H9 (cell line): ENCODE results near the gene IFNA21. TPM values are rescaled to one million over a fixed set of nuclear protein-coding genes. Genes with fewer than 3 reads are reported as not detected.

Experiments used
- DNase-seq: peaks from one replicate; pipeline ENCODE4 v3.0.0-alpha.2; 2017
- H2AFZ ChIP-seq: one replicate; pipeline ENCODE4 v1.6.1; 2013; ENCODE audit warnings: mild to moderate bottlenecking, low read length, control low read depth, moderate library complexity
- H2AK5ac ChIP-seq: 2 replicates; pipeline ENCODE4 v1.6.1; 2013; ENCODE audit warnings: low read length, control low read depth, mixed read lengths; ENCODE audit not compliant: insufficient read length
- H2BK120ac ChIP-seq: one replicate; pipeline ENCODE4 v1.6.1; 2013; ENCODE audit warnings: low read depth, mild to moderate bottlenecking, low read length, control low read depth, inconsistent platforms; ENCODE audit not compliant: poor library complexity, severe bottlenecking
- H2BK12ac ChIP-seq: 2 replicates; pipeline ENCODE4 v1.6.1; 2013; ENCODE audit warnings: low read length, control low read depth, mixed read lengths, low read depth; ENCODE audit not compliant: insufficient read length
- H2BK15ac ChIP-seq: 2 replicates; pipeline ENCODE4 v1.6.1; 2013; ENCODE audit warnings: low read depth, low read length, control low read depth
- H2BK20ac ChIP-seq: one replicate; pipeline ENCODE4 v1.6.1; 2013; ENCODE audit warnings: low read depth, mild to moderate bottlenecking, low read length, control low read depth, inconsistent platforms; ENCODE audit not compliant: poor library complexity, severe bottlenecking
- H2BK5ac ChIP-seq: 2 replicates; pipeline ENCODE4 v1.6.1; 2013; ENCODE audit warnings: low read length, control low read depth, mixed read lengths; ENCODE audit not compliant: insufficient read length
- H3K14ac ChIP-seq: 2 replicates; pipeline ENCODE4 v1.6.1; 2013; ENCODE audit warnings: low read length, control low read depth; ENCODE audit not compliant: insufficient read depth
- H3K18ac ChIP-seq: 2 replicates; pipeline ENCODE4 v1.6.1; 2013; ENCODE audit warnings: low read depth, mild to moderate bottlenecking, mixed read lengths, low read length, control low read depth; ENCODE audit not compliant: insufficient read length
- H3K23ac ChIP-seq: 2 replicates; pipeline ENCODE4 v1.6.1; 2013; ENCODE audit warnings: low read length, control low read depth, mixed read lengths, low read depth; ENCODE audit not compliant: insufficient read length
- H3K23me2 ChIP-seq: 2 replicates; pipeline ENCODE4 v1.6.1; 2013; ENCODE audit warnings: low read depth, mild to moderate bottlenecking, mixed read lengths, low read length, control low read depth; ENCODE audit not compliant: insufficient read length, poor library complexity, severe bottlenecking
- H3K27ac ChIP-seq: 2 replicates; pipeline ENCODE4 v1.5.1; 2013; ENCODE audit warnings: low read length, control low read depth, mixed read lengths, low read depth; ENCODE audit not compliant: insufficient read length
- H3K27me3 ChIP-seq: 2 replicates; pipeline ENCODE4 v1.6.1; 2013; ENCODE audit warnings: low read length, control low read depth, inconsistent platforms; ENCODE audit not compliant: insufficient read depth
- H3K4ac ChIP-seq: 2 replicates; pipeline ENCODE4 v1.6.1; 2013; ENCODE audit warnings: low read depth, mild to moderate bottlenecking, control low read depth, inconsistent platforms, low read length, moderate library complexity
- H3K4me1 ChIP-seq: 2 replicates; pipeline ENCODE4 v1.6.1; 2013; ENCODE audit warnings: low read length, control low read depth, inconsistent platforms; ENCODE audit not compliant: insufficient read depth
- H3K4me2 ChIP-seq: 2 replicates; pipeline ENCODE4 v1.6.1; 2013; ENCODE audit warnings: low read length, control low read depth, mixed read lengths; ENCODE audit not compliant: insufficient read length, insufficient read depth
- H3K56ac ChIP-seq: 2 replicates; pipeline ENCODE4 v1.6.1; 2013; ENCODE audit warnings: low read depth, mild to moderate bottlenecking, mixed read lengths, low read length, control low read depth; ENCODE audit not compliant: insufficient read length
- H3K79me1 ChIP-seq: 2 replicates; pipeline ENCODE4 v1.6.1; 2013; ENCODE audit warnings: low read depth, mild to moderate bottlenecking, moderate library complexity, low read length, control low read depth, inconsistent platforms; ENCODE audit not compliant: insufficient read depth, poor library complexity, severe bottlenecking
- H3K79me2 ChIP-seq: 2 replicates; pipeline ENCODE4 v1.6.1; 2013; ENCODE audit warnings: low read length, control low read depth, inconsistent platforms; ENCODE audit not compliant: insufficient read depth
- H3K9ac ChIP-seq: 2 replicates; pipeline ENCODE4 v1.6.1; 2013; ENCODE audit warnings: low read length, control low read depth, mixed read lengths; ENCODE audit not compliant: insufficient read length; ENCODE audit errors: extremely low read depth
- H3K9me3 ChIP-seq: one replicate; pipeline ENCODE4 v1.6.1; 2013; ENCODE audit warnings: low read depth, low read length, inconsistent platforms; ENCODE audit not compliant: control insufficient read depth
- H3T11ph ChIP-seq: one replicate; pipeline ENCODE4 v1.6.1; 2013; ENCODE audit warnings: mild to moderate bottlenecking, low read length, control low read depth, inconsistent platforms
- H4K20me1 ChIP-seq: one replicate; pipeline ENCODE4 v1.6.1; 2013; ENCODE audit not compliant: control insufficient read depth, insufficient read length, insufficient read depth
- H4K5ac ChIP-seq: 2 replicates; pipeline ENCODE4 v1.6.1; 2013; ENCODE audit warnings: low read depth, mild to moderate bottlenecking, mixed read lengths, low read length, control low read depth; ENCODE audit not compliant: insufficient read length
- H4K8ac ChIP-seq: replicated peaks from 2 replicates; pipeline ENCODE4 v1.6.1; 2013; ENCODE audit warnings: low read length, control low read depth, mixed read lengths, low read depth; ENCODE audit not compliant: insufficient read length
- H4K91ac ChIP-seq: 2 replicates; pipeline ENCODE4 v1.6.1; 2013; ENCODE audit warnings: low read depth, mild to moderate bottlenecking, moderate library complexity, mixed read lengths, low read length, control low read depth; ENCODE audit not compliant: insufficient read length
- H3K27ac Mint-ChIP-seq, 3 experiments: 2 replicates in 2 of 3; 3 replicates in 1 of 3; pipeline ENCODE4 v1.8.0; 2020 to 2021; ENCODE audit warnings: mixed read lengths in 3 of 3, mild to moderate bottlenecking in 1 of 3, moderate library complexity in 1 of 3
- H3K27me3 Mint-ChIP-seq: 2 replicates; pipeline ENCODE4 v1.8.0; 2021; ENCODE audit warnings: low read depth, mild to moderate bottlenecking, moderate library complexity, mixed read lengths
- H3K36me3 Mint-ChIP-seq, 3 experiments: 2 replicates in 2 of 3; 3 replicates in 1 of 3; pipeline ENCODE4 v1.8.0; 2020 to 2021; ENCODE audit warnings: low read depth in 3 of 3, mixed read lengths in 3 of 3; ENCODE audit not compliant: insufficient read depth in 1 of 3
- H3K4me1 Mint-ChIP-seq, 2 experiments: 2 replicates each; pipeline ENCODE4 v1.8.0; 2020; ENCODE audit warnings: mixed read lengths in 2 of 2
- H3K4me3 Mint-ChIP-seq, 2 experiments: 2 replicates in 1 of 2; 3 replicates in 1 of 2; pipeline ENCODE4 v1.8.0; 2020 to 2021; ENCODE audit warnings: mild to moderate bottlenecking in 2 of 2, mixed read lengths in 2 of 2, moderate library complexity in 1 of 2
- H3K9me3 Mint-ChIP-seq, 2 experiments: 2 replicates in 1 of 2; 3 replicates in 1 of 2; pipeline ENCODE4 v1.8.0; 2020; ENCODE audit warnings: mild to moderate bottlenecking in 2 of 2, mixed read lengths in 2 of 2, moderate library complexity in 1 of 2
- CTCF ChIP-seq: fragments of 200-600 bp; sonication (generic); conservative IDR thresholded peaks from 3 replicates; pipeline ENCODE4 v1.8.0; 2021; ENCODE audit warnings: antibody characterized with exemption, mild to moderate bottlenecking
- WGBS: extraction: QIAGEN DNeasy Blood & Tissue Kit; methylation state at CpG from one replicate; pipeline ENCODE4 v1.1.7; 2013; ENCODE audit warnings: missing lambda C conversion rate, low lambda C conversion rate, mixed read lengths; ENCODE audit not compliant: insufficient read length; ENCODE audit errors: extremely low coverage; 5-methylcytosine and 5-hydroxymethylcytosine counted together
- total RNA-seq: library from RNA; stranded (reverse); gene quantifications from 2 replicates; pipeline ENCODE4 v1.2.1, GENCODE V29; 2021

IFNA21 gene
- total RNA-seq, 1 experiment from 2014 or later: not detected

- Histone ChIP-seq H3T11ph (no peak overlapping the region), H3K4me2 (no peak overlapping the region), H2AK5ac (no peak overlapping the region), H3K79me2 (no peaks in the 10 kb centered on the region), H3K23ac (no peak overlapping the region), H2AFZ (peak overlapping the region; percentile 3), H3K79me1 (no peaks in the 10 kb centered on the region), H3K14ac (no peak overlapping the region), H2BK20ac (no peak overlapping the region), H3K18ac (no peak overlapping the region), H2BK5ac (no peak overlapping the region), H2BK120ac (no peak overlapping the region), H3K27ac (no peak overlapping the region), H2BK15ac (no peak overlapping the region), H4K20me1 (no peaks in the 10 kb centered on the region), H3K27me3 (no peaks in the 10 kb centered on the region), H3K23me2 (no peaks in the 10 kb centered on the region), H4K91ac (no peak overlapping the region), H3K4ac (no peak overlapping the region), H3K9me3 (no peaks in the 10 kb centered on the region), H3K4me1 (no peaks in the 10 kb centered on the region; the same call in 1 of the 2 replicates), H4K8ac (no peak overlapping the region), H4K5ac (no peak overlapping the region), H3K56ac (no peak overlapping the region), H2BK12ac (no peak overlapping the region), H3K9ac (no peak overlapping the region)
- Mint-ChIP-seq H3K27ac (no peak overlapping the region), H3K36me3 (no peaks in the 10 kb centered on the region), H3K27me3 (no peaks in the 10 kb centered on the region; the same call in 1 of the 2 replicates), H3K4me3 (no peak overlapping the region), H3K9me3 (peaks cover 0 to 3% of the 10 kb centered on the region in 2 experiments; a peak in 2 of 5 replicates), H3K4me1 (peaks cover 5 to 6% of the 10 kb centered on the region in 2 experiments; a peak in 3 of 4 replicates)
- DNase-seq: peak; percentile 45
- no peak for TF ChIP-seq CTCF
- WGBS: no CpG with 5 or more reads among the region's 3 CpGs
Observed at GRCh38 chr9:21153336-21154017, 13.0 kb downstream of the IFNA21 start.
